DND-41 (cell line): Measurements from ENCODE around the gene TMEM47.

Source experiments
- ATAC-seq: fragments of 200-7000 bp; cut with Tn5 transposase; 3 replicates; pipeline ENCODE4 v1.9.1; 2021; ENCODE audit warnings: low read depth; ENCODE audit not compliant: insufficient read depth
- DNase-seq: peaks from one replicate; pipeline ENCODE4 v3.0.0-alpha.2; 2020
- H2AFZ ChIP-seq: 2 replicates; pipeline ENCODE4 v1.6.0; 2012; ENCODE audit warnings: low read depth, low read length
- H3K27ac ChIP-seq: 2 replicates; pipeline ENCODE4 v1.5.1; 2012; ENCODE audit warnings: low read length, inconsistent platforms
- H3K27me3 ChIP-seq: fragments of 200-600 bp; sonication (generic); 2 replicates; pipeline ENCODE4 v1.6.0; 2012; ENCODE audit warnings: low read length, mild to moderate bottlenecking, inconsistent platforms; ENCODE audit not compliant: insufficient read depth, poor library complexity
- H3K36me3 ChIP-seq: 2 replicates; pipeline ENCODE4 v1.5.1; 2012; ENCODE audit warnings: low read length, inconsistent platforms; ENCODE audit not compliant: insufficient read depth
- H3K4me1 ChIP-seq: 2 replicates; pipeline ENCODE4 v1.5.1; 2012; ENCODE audit warnings: mild to moderate bottlenecking, low read length; ENCODE audit not compliant: insufficient read depth
- H3K4me2 ChIP-seq: 2 replicates; pipeline ENCODE4 v1.6.0; 2012; ENCODE audit warnings: mild to moderate bottlenecking, moderate library complexity, low read length, inconsistent platforms; ENCODE audit not compliant: insufficient read depth
- H3K4me3 ChIP-seq, 2 experiments: fragments of 200-600 bp in 1 of 2; shearing (Covaris generic) in 1 of 2; 2 replicates each; pipeline ENCODE4 v1.5.1; 2012 to 2016; ENCODE audit warnings: inconsistent platforms in 2 of 2, low read length in 2 of 2, mild to moderate bottlenecking in 2 of 2, low read depth in 1 of 2, moderate library complexity in 1 of 2
- H3K79me2 ChIP-seq: 2 replicates; pipeline ENCODE4 v1.6.0; 2012; ENCODE audit warnings: low read length, inconsistent platforms; ENCODE audit not compliant: insufficient read depth
- H3K9ac ChIP-seq: 2 replicates; pipeline ENCODE4 v1.6.0; 2012; ENCODE audit warnings: low read depth, mild to moderate bottlenecking, inconsistent platforms, low read length, moderate library complexity
- H3K9me3 ChIP-seq: 2 replicates; pipeline ENCODE4 v1.5.1; 2012; ENCODE audit warnings: low read length, moderate library complexity, mild to moderate bottlenecking, inconsistent platforms; ENCODE audit not compliant: insufficient read depth, severe bottlenecking
- H4K20me1 ChIP-seq: 2 replicates; pipeline ENCODE4 v1.6.0; 2012; ENCODE audit warnings: low read length; ENCODE audit not compliant: insufficient read depth
- CTCF ChIP-seq: IDR thresholded peaks from 2 replicates; pipeline ENCODE4 v1.5.1; 2012; ENCODE audit warnings: borderline replicate concordance, low read length, moderate library complexity, mild to moderate bottlenecking; ENCODE audit not compliant: poor library complexity, severe bottlenecking; ENCODE audit errors: extremely low read depth
- EZH2 ChIP-seq: IDR thresholded peaks from 3 replicates; pipeline ENCODE4 v1.6.1; 2012; ENCODE audit warnings: borderline replicate concordance, low read depth, mild to moderate bottlenecking, moderate library complexity, low read length, inconsistent platforms; ENCODE audit not compliant: severe bottlenecking

The TMEM47 gene

GRCh38 chrX:34638116-34638515, 19.0 kb downstream of the TMEM47 start:
- no peak for ATAC-seq
- Histone ChIP-seq H3K9ac (no peak overlapping the region), H3K9me3 (no peaks in the 10 kb centered on the region), H4K20me1 (no peaks in the 10 kb centered on the region), H3K79me2 (no peaks in the 10 kb centered on the region), H3K4me2 (no peak overlapping the region), H3K4me1 (no peaks in the 10 kb centered on the region), H3K27ac (no peak overlapping the region), H2AFZ (no peak overlapping the region), H3K4me3 (no peak overlapping the region), H3K27me3 (no peaks in the 10 kb centered on the region), H3K36me3 (no peaks in the 10 kb centered on the region)
- no peak for DNase-seq
- TF ChIP-seq CTCF = peak; percentile 31
- no peak for TF ChIP-seq EZH2

- no peak for DNase-seq
Measured at GRCh38 chrX:34634349-34634748, 22.7 kb downstream of the TMEM47 start.

GRCh38 chrX:34632384-34632783, 24.7 kb downstream of the TMEM47 start:
- H3K27me3 ChIP-seq = no peaks in the 10 kb centered on the region
- DNase-seq (no peak), ATAC-seq (no peak)
- H3K9ac ChIP-seq = no peak overlapping the region
- no peaks in the 10 kb centered on the region for H4K20me1 ChIP-seq
- TF ChIP-seq CTCF = no peak
- TF ChIP-seq EZH2 = no peak
- no peak overlapping the region for H3K27ac ChIP-seq
- H3K4me1 ChIP-seq = no peaks in the 10 kb centered on the region
- no peaks in the 10 kb centered on the region for H3K36me3 ChIP-seq
- no peak overlapping the region for H2AFZ ChIP-seq
- no peaks in the 10 kb centered on the region for H3K9me3 ChIP-seq
- H3K4me2 ChIP-seq = no peak overlapping the region
- H3K79me2 ChIP-seq = no peaks in the 10 kb centered on the region
- no peak overlapping the region for H3K4me3 ChIP-seq

More at GRCh38 chrX:34634349-34634748, 22.7 kb downstream of the TMEM47 start:
- H3K27ac ChIP-seq = no peak overlapping the region
- no peaks in the 10 kb centered on the region for H3K4me1 ChIP-seq
- ATAC-seq = no peak
- H3K4me3 ChIP-seq = no peak overlapping the region
- no peak for TF ChIP-seq EZH2
- TF ChIP-seq CTCF = no peak
- no peaks in the 10 kb centered on the region for H3K79me2 ChIP-seq
- no peaks in the 10 kb centered on the region for H4K20me1 ChIP-seq
- no peaks in the 10 kb centered on the region for H3K9me3 ChIP-seq
- H2AFZ ChIP-seq = no peak overlapping the region
- no peak overlapping the region for H3K4me2 ChIP-seq
- no peaks in the 10 kb centered on the region for H3K36me3 ChIP-seq
- no peak overlapping the region for H3K9ac ChIP-seq
- H3K27me3 ChIP-seq = no peaks in the 10 kb centered on the region
